Peyer's patch (tissue), 4 donors: ENCODE measurements around the gene SPINDOC.

Experiments
- POLR2A ChIP-seq, 2 donors: fragments of 450-650 bp; IDR thresholded peaks; one replicate each; pipeline ENCODE4 v1.5.1; 2017; ENCODE audit warnings: antibody characterized with exemption in 2 of 2, mild to moderate bottlenecking in 2 of 2, moderate library complexity in 2 of 2
- TF ChIP-seq, protein P1 (sequence below), 6 experiments: fragments of 450-650 bp in 4 of 6; fragments of 200-600 bp in 2 of 6; sonication (generic) in 1 of 6; IDR thresholded peaks; one replicate each; pipeline ENCODE4 v1.5.1; 2017 to 2019; ENCODE audit warnings: antibody characterized with exemption in 6 of 6, mild to moderate bottlenecking in 3 of 6, moderate library complexity in 1 of 6

DNA sequence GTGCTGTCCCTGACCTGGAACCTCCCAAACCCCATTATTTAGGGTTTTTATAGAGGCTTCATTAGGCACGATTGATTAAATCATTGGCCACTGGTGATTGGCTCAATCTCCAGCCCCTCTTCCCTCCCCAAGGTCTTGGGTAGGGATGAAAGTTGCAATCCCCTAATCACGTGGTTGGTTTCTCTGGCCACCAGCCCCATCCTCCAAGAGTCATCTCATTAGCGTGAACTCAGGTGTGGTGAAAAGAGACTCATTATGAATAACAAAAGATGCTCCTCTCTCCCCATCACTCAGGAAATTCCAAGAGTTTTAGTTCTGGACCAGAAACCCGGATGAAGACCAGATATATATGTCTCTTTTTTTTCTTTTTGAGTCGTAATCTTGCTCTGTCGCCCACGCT is 18.1 kb downstream of the SPINDOC start:
- TF ChIP-seq, protein P1, sequence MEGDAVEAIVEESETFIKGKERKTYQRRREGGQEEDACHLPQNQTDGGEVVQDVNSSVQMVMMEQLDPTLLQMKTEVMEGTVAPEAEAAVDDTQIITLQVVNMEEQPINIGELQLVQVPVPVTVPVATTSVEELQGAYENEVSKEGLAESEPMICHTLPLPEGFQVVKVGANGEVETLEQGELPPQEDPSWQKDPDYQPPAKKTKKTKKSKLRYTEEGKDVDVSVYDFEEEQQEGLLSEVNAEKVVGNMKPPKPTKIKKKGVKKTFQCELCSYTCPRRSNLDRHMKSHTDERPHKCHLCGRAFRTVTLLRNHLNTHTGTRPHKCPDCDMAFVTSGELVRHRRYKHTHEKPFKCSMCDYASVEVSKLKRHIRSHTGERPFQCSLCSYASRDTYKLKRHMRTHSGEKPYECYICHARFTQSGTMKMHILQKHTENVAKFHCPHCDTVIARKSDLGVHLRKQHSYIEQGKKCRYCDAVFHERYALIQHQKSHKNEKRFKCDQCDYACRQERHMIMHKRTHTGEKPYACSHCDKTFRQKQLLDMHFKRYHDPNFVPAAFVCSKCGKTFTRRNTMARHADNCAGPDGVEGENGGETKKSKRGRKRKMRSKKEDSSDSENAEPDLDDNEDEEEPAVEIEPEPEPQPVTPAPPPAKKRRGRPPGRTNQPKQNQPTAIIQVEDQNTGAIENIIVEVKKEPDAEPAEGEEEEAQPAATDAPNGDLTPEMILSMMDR (IDR thresholded peaks at IDR 0.05), result no peak
- TF ChIP-seq POLR2A (IDR thresholded peaks at IDR 0.05), result no peak
